NCI-H1105 treated with DMSO at 0.1 percent for 48 hours (cell line): ENCODE data around the gene SASS6.
A peak's percentile ranks its signal among the peaks of the same experiment; 100 is the strongest.

Experiments
- DNase-seq: peaks from one replicate; lab custom pipeline; 2025; lab: John Stamatoyannopoulos, UW

SASS6 gene

GRCh38 chr1:100045206-100045605 is 87.5 kb downstream of the SASS6 start:
- no peak for DNase-seq

GRCh38 chr1:100039591-100039990 is 93.1 kb downstream of the SASS6 start:
- no peak for DNase-seq

DNA sequence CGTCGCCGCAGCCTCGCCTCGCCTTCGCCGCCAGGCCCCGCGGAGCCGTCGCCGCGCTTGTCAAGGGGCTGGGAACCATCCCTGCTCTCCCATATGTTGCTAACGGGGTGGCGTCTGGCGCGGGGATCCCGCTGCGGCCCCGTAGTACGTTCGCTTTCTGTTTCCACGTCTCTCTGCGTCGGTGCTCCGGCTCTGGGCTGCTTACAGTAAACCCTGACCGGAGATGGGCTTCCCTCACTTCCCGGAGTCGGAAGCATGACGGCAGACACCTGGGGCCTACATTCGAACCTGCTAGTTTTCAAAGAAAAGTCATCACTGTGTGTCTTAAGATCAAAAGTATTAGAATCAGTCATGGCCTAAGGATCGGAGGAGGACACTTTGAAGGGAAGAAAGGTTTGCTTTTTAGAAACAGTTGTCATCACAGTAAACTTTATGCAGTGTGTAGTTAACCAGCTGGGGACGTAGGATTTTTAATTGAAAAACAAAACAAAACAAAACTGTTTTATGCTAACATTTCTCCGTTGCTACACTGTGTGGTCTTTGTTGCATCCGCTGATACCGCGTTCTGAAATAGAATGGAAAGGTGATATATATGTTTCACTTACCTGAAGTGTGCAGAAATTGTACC is 94.0 kb downstream of the SASS6 start:
- peak; percentile 71 for DNase-seq

DNA sequence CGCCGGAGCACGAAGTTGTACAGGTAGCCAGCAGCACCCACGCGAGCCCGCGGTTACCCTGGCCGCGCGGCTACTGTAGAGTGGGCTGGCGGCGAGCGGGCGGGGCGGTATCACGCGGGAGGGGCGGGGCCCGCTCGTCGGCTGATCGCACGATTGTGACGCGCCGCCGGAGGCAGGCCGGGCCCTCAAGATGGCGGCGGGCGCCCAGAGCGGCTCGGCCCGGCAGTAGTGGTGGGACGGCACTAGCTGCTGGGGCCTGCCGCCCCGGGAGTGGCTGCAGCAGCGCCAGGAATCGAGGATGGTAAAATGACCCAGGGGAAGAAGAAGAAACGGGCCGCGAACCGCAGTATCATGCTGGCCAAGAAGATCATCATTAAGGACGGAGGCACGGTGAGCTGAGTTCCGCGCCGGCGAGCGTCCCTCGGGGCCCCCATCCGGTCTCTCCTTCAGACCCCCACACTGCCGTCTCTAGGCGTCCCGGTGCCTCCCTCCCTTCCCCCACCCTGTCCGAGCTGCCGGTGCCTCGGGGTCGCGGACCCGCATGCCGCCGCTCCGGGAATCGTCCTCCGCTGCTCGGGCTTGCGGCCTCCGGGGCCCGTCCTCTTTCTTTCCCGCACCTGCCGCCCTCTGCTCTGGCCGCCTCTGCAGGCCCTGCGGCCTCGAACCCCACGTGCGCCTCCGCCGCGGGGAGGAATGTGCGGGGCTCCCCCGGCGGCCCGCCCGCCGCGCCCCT is 94.6 kb downstream of the SASS6 start:
- peak; percentile 85 for DNase-seq

DNA sequence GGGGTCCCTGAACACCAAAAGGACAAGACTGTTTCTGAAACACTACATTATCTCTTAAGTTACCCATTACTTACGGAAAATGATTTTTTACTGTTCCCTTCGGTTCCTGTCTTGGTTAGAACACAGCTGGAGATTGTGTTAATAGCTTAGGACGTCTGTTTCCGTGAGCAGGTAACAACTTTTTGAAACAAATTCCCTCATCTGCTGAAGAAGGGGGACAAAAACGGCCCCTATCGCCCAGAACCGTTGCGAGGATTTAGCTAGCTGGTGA is 95.1 kb downstream of the SASS6 start:
- no peak for DNase-seq

GRCh38 chr1:100036718-100037655 is 95.7 kb downstream of the SASS6 start:
- no peak for DNase-seq

GRCh38 chr1:100035214-100035613 is 97.5 kb downstream of the SASS6 start:
- DNase-seq, result no peak

DNA sequence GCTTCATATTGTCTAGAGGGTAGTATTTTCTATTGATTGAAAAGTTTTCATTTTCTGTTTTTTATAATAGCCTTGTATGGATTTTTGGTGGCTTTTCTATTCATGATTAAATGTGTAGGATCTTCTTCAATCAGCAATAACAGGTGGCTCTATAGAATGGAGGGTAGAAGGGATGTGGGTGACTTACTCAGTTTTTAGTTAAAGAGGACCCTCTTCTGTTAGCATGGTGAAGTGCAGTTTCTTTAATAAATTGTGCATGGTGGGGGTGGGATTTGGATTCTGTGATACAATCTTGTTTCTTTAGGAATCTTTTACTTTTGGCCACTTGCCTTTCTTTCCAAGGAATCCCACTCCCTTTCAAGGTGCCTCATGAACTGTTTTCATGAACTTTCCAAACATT is 98.3 kb downstream of the SASS6 start:
- peak; percentile 52 for DNase-seq
